BJ (cell line): ENCODE measurements around the gene XKR7. TPM values are rescaled to one million over a fixed set of nuclear protein-coding genes. Genes with fewer than 3 reads are reported as not detected.

Experiments used
- CTCF ChIA-PET: fragments of 350-600 bp; formaldehyde crosslinking; extraction: SDS; loops from one replicate; lab custom pipeline; 2021; ENCODE audit warnings: antibody characterized with exemption, inconsistent platforms; lab: Yijun Ruan, JAX
- POLR2A ChIA-PET: fragments of 300-600 bp; sonication (Branson Sonifier 250); formaldehyde crosslinking; extraction: SDS; loops from one replicate; lab custom pipeline; 2021; ENCODE audit warnings: antibody characterized with exemption; lab: Charles Lee
- DNase-seq: peaks from one replicate; pipeline ENCODE4 v3.0.0-alpha.2; 2011; ENCODE audit warnings: low read depth
- H3K27me3 ChIP-seq: 2 replicates; pipeline ENCODE4 v1.6.0; 2011; ENCODE audit warnings: low read length; ENCODE audit not compliant: control insufficient read depth, insufficient read depth
- H3K36me3 ChIP-seq: 2 replicates; pipeline ENCODE4 v1.5.1; 2011; ENCODE audit warnings: low read length; ENCODE audit not compliant: control insufficient read depth, insufficient read depth
- H3K4me3 ChIP-seq: 2 replicates; pipeline ENCODE4 v1.5.1; 2011; ENCODE audit warnings: low read depth, mild to moderate bottlenecking, control low read depth, low read length
- polyA plus RNA-seq: library from polyadenylated mRNA; depleted of rRNA; stranded (reverse); fragments of >200 nt; gene quantifications from 2 replicates; pipeline ENCODE4 v1.2.3, GENCODE V29; 2011
- TF ChIP-seq, protein P1 (sequence below): IDR thresholded peaks from 2 replicates; pipeline ENCODE4 v1.5.1; 2011; ENCODE audit warnings: low read depth, mild to moderate bottlenecking, control low read depth, inconsistent platforms, low read length, moderate library complexity; ENCODE audit not compliant: insufficient read depth

The XKR7 gene
- polyA plus RNA-seq, 1 experiment: 0.01 TPM

DNA sequence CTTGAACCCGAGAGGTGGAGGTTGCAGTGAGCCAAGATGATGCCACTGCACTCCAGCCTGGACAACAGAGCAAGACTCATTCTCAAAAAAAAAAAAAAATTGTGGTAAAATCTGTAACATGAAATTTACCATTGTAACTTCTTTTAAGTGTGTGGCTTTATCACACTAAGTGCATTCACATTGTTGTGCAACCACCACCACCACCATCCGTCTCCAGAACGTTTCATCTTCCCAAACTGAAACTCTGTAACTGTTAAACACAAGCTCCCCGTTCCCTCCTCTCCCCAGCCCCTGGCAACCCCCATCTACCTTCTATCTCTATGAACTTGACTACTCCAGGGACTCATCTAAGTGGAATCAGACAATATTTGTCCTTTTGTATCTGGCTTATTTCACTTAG lies 45.8 kb upstream of the XKR7 start:
- POLR2A ChIA-PET: no interaction called here
- TF ChIP-seq, protein P1, sequence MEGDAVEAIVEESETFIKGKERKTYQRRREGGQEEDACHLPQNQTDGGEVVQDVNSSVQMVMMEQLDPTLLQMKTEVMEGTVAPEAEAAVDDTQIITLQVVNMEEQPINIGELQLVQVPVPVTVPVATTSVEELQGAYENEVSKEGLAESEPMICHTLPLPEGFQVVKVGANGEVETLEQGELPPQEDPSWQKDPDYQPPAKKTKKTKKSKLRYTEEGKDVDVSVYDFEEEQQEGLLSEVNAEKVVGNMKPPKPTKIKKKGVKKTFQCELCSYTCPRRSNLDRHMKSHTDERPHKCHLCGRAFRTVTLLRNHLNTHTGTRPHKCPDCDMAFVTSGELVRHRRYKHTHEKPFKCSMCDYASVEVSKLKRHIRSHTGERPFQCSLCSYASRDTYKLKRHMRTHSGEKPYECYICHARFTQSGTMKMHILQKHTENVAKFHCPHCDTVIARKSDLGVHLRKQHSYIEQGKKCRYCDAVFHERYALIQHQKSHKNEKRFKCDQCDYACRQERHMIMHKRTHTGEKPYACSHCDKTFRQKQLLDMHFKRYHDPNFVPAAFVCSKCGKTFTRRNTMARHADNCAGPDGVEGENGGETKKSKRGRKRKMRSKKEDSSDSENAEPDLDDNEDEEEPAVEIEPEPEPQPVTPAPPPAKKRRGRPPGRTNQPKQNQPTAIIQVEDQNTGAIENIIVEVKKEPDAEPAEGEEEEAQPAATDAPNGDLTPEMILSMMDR: no peak
- Histone ChIP-seq H3K36me3 (no peaks in the 10 kb centered on the region), H3K4me3 (no peak overlapping the region), H3K27me3 (peaks cover 12% of the 10 kb centered on the region)
- no peak for DNase-seq
- CTCF ChIA-PET: interaction anchor here (0.5 to 0.7 kb wide), 2 partner anchors 18 to 169 kb away, joined by 3 to 4 read pairs; no protein-coding TSS in a partner anchor

GRCh38 chr20:31922588-31922987 lies 45.4 kb upstream of the XKR7 start:
- TF ChIP-seq, protein P1: no peak
- DNase-seq: no peak
- no peaks in the 10 kb centered on the region for H3K36me3 ChIP-seq
- ChIA-PET POLR2A (no interaction called here), CTCF (interaction anchor here (0.7 to 1.7 kb wide), 2 partner anchors 8 to 169 kb away, joined by 3 to 5 read pairs; no protein-coding TSS in a partner anchor)
- peaks cover 12% of the 10 kb centered on the region for H3K27me3 ChIP-seq
- no peak overlapping the region for H3K4me3 ChIP-seq

GRCh38 chr20:31923388-31924331 lies 44.3 kb upstream of the XKR7 start:
- Histone ChIP-seq H3K36me3 (no peaks in the 10 kb centered on the region), H3K27me3 (peaks cover 12% of the 10 kb centered on the region), H3K4me3 (no peak overlapping the region)
- TF ChIP-seq, protein P1: no peak
- DNase-seq: no peak
- CTCF ChIA-PET: interaction anchor here (1.7 kb wide), 1 partner anchor 9 kb away, joined by 5 read pairs; no protein-coding TSS in a partner anchor
- POLR2A ChIA-PET: no interaction called here

- ChIA-PET POLR2A (no interaction called here), CTCF (no interaction called here)
- peaks cover 11% of the 10 kb centered on the region for H3K27me3 ChIP-seq
- no peak for DNase-seq
- H3K36me3 ChIP-seq: no peaks in the 10 kb centered on the region
- no peak overlapping the region for H3K4me3 ChIP-seq
- TF ChIP-seq, protein P1: no peak
Measured at GRCh38 chr20:31924561-31924960, 43.4 kb upstream of the XKR7 start.

- POLR2A ChIA-PET: no interaction called here
- peaks cover 9% of the 10 kb centered on the region for H3K27me3 ChIP-seq
- TF ChIP-seq, protein P1: no peak
- H3K4me3 ChIP-seq: no peak overlapping the region
- H3K36me3 ChIP-seq: no peaks in the 10 kb centered on the region
- CTCF ChIA-PET: no interaction called here
- no peak for DNase-seq
Measured at GRCh38 chr20:31925631-31926030, 42.3 kb upstream of the XKR7 start.
